ENCODE data around the gene KCNK15.

DNA sequence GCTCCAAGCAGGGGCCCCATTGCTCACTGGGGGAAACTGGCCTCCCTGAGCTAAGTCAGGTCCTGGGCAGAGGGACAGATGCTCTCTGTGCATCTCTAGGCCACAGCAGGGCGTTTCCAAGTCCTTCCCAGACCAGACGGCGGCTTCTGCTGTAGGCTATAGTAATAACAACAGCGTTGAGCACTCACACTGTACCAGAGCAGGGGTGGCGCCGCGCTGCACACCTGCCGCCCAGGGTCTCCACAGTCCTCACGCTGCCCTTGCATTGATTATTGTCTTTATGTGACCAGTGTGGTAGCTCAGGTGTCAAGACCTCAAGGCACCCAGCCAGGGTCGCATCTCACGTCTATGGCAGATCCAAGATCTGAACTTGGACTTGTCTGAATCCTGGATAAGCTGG, 45.4 kb upstream of the KCNK15 start:
- TF ChIP-seq CTCF (IDR thresholded peaks at IDR 0.05) (no peak), POLR2A (IDR thresholded peaks at IDR 0.05) (no peak)
